LoVo (cell line): ENCODE measurements around the gene BRD3OS.

Experiments
- DNase-seq: peaks from one replicate; pipeline ENCODE4 v3.0.0-alpha.2; 2016; ENCODE audit warnings: low spot score

BRD3OS gene, protein sequence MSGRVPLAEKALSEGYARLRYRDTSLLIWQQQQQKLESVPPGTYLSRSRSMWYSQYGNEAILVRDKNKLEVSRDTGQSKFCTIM

GRCh38 chr9:134024828-134025605 lies at the start of gene BRD3OS:
TSS of gene BRD3OS (plus strand) at chr9:134025481. CDS start at chr9:134026748, 1,267 bp downstream.
- DNase-seq: peak; percentile 94

DNA sequence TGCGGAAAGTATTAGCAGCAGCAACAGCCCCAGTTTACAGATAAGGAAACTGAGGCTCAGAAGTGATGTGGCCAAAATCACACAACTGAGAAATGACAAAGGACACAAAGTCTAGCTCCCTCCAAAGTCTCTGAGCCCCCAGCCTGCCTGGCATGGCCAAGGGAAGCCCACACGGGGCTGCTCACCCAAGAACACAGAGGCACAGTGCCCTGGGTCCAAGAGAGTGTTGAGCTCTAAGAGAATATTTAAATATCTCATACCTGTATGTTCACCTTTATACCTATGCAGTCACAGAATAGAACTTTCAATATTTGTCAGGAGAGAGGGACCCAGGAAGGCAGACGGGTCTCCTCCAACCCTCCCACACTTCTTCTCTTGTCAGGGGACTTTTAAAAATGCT lies 49.8 kb upstream of the BRD3OS start:
- no peak for DNase-seq

GRCh38 chr9:133976191-133976861 lies 49.0 kb upstream of the BRD3OS start:
- DNase-seq: no peak

- DNase-seq: no peak
Measured at GRCh38 chr9:133976887-133977286, 48.4 kb upstream of the BRD3OS start.

DNA sequence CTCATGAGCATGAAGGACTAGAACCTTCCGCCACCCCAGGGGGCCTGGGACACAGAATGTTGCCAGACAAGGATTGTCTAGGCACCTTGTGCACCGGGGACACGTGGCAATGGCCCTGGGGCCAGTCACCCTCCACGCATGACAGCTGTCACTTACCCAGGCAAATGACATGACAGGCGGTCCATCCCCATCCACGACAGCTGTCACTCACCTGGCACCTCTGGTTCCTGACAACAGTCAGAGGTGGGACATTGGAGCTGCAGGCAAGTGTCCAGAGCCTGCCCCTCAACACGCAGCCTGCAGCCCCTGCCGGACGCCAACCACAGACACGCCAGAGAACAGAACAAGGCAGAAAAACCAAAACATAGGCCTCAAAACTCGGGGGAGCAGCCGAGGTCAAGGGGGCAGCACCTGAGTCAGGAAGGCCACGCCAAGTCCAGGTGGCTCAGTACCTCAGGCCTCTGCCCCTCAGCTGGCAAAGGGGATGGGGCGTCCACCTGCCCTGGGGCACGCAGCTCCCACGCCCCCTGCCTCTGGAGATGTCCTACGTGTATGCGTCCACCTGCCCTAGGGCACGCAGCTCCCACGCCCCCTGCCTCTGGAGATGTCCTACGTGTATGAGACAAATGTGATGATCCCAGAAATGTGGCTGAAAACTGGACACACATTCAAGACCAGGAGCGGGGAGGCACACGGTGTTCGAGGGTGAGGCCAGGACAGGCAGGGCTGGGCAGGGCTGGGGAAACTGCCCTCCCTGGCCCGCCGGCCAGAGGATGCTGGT lies 47.7 kb upstream of the BRD3OS start:
- DNase-seq: no peak

DNA sequence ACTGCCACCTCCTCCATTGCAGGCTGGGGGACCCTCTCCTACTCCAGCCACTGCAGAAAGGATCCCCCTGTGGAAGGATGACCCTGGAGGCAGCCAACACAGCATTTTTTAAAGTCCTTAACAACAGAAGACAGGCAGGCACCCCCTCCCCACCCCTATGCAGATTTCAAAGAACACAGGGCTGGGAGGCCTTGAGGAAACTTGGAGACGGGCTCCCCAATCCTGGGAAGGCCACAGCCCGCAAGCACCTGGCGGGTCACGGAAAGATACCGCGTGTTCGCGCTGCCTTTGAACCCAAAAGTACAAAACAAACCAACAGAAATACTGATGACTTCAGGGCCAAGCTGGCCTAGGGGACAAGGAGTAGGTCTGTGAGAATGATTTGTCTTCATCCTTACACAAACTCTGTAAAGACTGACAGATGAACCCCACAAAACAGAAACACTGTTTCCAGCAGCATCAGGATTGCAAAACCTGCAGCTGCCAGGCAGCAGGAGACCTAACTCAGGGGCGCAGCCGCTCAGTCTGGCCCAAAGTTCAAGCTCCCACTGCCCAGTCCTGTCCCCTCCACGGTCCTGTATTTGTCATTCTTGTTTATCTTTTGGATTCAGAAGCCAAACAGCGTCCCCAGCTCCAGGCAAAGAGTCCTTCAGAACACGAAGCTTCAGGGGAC lies 46.9 kb upstream of the BRD3OS start:
- no peak for DNase-seq

DNA sequence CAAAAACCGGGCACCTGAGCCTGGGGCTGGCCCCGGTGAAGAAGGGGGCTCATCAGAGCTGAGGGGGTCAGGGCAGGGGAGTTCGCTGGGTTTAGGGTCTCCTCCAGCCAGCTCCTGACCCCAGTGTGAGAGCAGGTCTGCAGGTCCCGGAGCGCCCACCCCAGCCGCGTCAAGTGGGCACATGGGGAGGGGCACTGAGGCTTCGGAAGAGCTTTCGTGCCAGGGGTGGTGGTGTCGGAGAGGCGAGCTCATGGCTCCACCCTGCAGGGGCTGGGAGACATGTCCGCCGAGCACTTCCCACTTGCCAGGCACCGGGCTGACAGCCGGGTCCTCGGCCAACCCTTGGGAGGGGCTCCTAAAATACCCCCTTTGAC lies 46.4 kb upstream of the BRD3OS start:
- no peak for DNase-seq

DNA sequence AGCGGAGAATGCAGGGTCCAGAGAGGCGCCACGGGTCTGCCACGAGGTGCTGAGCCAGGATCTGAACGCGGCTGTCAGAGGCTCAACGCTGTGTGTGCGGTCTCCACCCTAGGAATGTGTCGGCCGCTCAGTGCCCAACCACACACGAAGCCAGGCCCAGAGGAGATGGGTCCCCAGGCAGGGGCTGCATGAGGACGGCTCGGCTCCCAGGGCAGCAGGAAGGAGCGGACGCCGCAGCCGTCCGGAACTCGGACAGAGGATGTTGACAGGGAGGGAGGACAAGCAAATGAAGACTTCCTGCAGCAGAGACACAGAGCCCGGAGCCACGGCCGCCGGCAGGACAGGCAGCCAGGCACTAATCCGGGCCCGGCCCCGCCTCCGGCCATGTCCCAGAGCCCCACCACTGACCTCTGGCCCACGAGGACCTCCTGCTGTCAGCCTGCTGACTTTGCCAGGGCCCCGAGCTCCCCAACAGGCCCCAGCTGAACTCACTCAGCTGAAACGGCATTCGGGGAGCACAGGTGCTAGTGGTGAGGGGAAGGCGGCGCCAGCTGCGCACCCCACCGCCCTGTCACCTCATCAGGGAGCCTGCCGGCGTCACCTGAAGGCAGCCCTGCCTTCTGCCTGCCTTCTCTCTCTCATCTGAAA lies 45.9 kb upstream of the BRD3OS start:
- DNase-seq: no peak

- no peak for DNase-seq
Measured at GRCh38 chr9:133979921-133980863, 45.1 kb upstream of the BRD3OS start.

- DNase-seq: no peak
Measured at GRCh38 chr9:133980864-133981588, 44.3 kb upstream of the BRD3OS start.

- no peak for DNase-seq
Measured at GRCh38 chr9:133981589-133981957, 43.7 kb upstream of the BRD3OS start.

GRCh38 chr9:133981958-133982681 lies 43.2 kb upstream of the BRD3OS start:
- DNase-seq: no peak

DNA sequence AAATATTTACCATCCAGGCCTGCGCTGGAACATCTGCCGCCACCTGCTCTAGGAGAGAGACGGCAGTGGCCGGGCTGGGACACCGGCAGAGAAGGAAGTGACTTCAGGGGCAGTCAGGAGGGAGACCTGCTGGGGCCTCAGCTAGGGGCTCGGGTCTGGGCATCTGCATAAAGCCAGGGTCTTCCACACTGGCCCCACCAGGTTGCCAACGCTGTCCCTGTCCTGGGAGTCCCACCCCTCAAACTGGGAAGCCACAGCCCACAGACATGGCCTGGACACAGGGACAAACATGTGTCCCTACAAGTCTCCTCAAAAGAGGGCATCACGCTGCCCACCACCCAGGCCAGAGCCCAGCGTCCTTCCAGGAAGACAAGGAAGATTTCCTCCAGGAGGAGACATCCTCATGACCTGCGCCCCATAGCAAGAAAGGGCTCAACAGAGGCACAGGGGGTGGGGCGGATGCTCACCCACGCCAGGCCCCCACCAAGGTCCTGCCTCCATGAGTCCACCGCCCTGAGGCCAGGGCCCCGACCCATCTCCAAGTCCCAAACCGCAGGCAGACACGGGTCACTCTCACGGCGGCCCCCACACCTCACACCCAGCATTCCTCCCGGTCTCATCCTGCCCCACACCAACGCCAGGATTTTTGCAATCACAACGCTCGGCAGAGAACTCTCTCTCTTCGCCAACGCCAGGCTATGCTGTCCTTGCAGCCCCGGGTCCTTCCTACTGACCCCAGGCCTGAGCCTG lies 42.1 kb upstream of the BRD3OS start:
- no peak for DNase-seq

GRCh38 chr9:133986061-133986460 lies 39.2 kb upstream of the BRD3OS start:
- no peak for DNase-seq

DNA sequence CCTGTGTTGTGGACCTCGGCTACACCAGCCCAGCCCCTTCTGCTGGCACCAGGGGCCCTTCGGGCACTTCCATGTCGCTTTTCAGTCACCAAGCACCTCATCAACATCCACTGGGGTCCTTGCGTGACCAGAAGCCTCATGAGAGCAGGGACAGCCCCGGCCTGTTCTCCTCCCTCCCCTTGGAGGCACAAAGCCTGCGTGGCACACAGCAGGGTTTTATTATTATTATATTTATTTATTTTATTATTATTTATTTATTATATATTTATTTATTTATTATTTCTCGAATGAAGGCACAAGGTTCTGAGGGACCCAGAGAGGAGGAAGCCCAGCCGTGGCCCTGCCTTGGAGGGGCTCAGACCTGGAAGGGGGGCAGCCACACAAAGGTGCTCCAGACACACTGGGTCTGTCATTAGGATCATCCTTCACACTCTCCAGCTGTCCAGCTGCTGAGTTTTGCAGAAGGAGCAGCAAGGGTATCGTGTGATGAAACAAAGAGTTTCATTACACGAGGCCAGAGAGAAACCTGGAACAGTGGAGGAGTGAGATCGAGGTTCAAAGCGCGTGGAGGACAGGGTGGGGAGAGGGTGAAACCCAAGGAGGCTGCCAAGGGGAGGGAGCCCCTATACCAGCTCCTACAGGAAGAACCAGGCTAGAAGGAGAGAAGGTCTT lies 38.4 kb upstream of the BRD3OS start:
- DNase-seq: no peak

- no peak for DNase-seq
Measured at GRCh38 chr9:133987446-133987788, 37.9 kb upstream of the BRD3OS start.

DNA sequence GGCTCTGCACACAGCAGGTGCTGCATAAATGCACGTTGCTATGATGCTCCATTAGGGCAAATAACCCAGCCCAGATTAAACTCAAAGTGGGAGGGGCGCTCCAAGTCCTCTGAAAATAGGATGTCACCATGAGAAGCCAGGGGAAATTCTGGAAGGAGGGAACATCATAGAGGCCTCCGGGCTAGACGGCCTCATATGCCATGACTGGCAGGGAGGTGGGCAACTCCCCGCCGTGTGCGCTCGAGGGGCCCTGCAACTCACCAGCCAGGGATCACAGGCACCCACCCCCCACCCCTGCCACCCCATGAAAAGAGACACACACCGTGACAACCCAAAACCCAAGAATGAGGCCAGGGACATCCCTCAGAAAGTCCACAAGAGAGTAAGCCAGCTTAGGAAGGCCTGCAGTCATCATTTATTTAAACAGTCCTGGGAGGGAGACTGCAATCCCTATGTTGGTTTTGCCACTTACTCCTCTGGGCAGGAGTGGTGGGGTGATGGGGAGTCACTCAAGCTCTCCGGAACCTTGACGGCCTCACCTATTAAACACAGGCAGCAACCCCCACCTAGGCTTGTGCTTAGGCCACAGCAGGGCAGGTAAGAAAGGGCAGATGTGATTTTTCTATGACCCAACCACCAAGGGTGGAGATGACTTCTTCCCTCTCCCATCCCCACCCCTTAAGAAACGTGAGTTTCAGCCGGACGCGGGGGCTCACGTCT lies 37.2 kb upstream of the BRD3OS start:
- no peak for DNase-seq
